Measurements from ENCODE around the gene SUMO1. TPM values are rescaled to one million over a fixed set of nuclear protein-coding genes. Genes with fewer than 3 reads are reported as not detected.

Gene SUMO1
- total RNA-seq, 1 donor from 2014 or later = 38.8 TPM

DNA sequence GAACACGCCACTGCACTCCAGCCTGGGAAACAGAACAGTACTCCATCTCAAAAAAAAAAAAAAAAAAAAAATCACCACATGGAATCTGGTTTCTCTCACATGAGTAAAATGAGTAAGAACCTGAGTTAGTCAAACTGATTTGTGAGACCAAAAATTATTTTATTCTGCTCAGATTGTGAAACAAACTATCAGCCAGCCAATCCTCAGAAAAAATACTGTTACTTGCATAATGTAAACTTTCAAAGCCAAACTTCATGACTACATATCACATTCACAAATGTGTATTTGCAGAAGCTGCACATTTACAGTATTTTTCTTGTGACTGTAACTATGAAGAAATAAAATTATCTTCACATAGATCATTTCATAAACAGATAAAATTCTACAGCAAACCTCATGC is 23.2 kb downstream of the SUMO1 start:
- Histone ChIP-seq H3K4me1 (no peaks in the 10 kb centered on the region), H3K27ac (no peak overlapping the region), H3K27me3 (no peaks in the 10 kb centered on the region), H3K9me3 (no peaks in the 10 kb centered on the region), H3K36me3 (peaks cover 0 to 42% of the 10 kb centered on the region in 2 donors), H3K4me3 (no peak overlapping the region)
- intact Hi-C loops (cut with DNase I) = no loop called here
- TF ChIP-seq, protein P1, sequence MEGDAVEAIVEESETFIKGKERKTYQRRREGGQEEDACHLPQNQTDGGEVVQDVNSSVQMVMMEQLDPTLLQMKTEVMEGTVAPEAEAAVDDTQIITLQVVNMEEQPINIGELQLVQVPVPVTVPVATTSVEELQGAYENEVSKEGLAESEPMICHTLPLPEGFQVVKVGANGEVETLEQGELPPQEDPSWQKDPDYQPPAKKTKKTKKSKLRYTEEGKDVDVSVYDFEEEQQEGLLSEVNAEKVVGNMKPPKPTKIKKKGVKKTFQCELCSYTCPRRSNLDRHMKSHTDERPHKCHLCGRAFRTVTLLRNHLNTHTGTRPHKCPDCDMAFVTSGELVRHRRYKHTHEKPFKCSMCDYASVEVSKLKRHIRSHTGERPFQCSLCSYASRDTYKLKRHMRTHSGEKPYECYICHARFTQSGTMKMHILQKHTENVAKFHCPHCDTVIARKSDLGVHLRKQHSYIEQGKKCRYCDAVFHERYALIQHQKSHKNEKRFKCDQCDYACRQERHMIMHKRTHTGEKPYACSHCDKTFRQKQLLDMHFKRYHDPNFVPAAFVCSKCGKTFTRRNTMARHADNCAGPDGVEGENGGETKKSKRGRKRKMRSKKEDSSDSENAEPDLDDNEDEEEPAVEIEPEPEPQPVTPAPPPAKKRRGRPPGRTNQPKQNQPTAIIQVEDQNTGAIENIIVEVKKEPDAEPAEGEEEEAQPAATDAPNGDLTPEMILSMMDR (IDR thresholded peaks at IDR 0.05) = no peak
- TF ChIP-seq POLR2AphosphoS5 (IDR thresholded peaks at IDR 0.05; ENCODE audit: insufficient read depth in 1 of 2, low read depth in 1 of 2) (no peak), POLR2A (IDR thresholded peaks at IDR 0.05) (no peak)
- DNase-seq (ENCODE audit: extremely low spot score in 2 of 2) = no peak

DNA sequence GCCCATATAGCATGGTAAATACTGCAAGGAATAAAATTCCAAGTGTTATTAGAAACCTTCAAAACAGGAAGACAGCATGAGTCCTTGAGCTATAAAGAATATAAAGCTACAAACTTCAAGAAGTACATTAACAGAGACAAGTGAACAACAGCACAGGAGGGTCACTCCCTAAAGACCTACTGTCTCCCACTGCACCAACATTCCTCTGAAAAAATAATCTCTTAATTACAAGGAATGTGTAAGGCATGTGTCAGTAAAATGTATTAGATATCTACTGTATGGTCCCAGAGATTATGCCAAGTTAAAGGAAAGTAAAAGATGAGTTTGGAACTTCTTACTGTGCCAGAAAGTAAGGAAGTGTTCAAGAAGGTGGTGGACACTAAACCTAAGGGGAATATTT is 29.9 kb downstream of the SUMO1 start:
- Histone ChIP-seq H3K27ac (no peak overlapping the region), H3K4me3 (no peak overlapping the region), H3K9me3 (no peaks in the 10 kb centered on the region), H3K4me1 (no peaks in the 10 kb centered on the region), H3K36me3 (peaks cover 0 to 36% of the 10 kb centered on the region in 2 donors), H3K27me3 (no peaks in the 10 kb centered on the region)
- intact Hi-C loops (cut with DNase I) = no loop called here
- no peak for DNase-seq (ENCODE audit: extremely low spot score in 2 of 2)
- no peak for TF ChIP-seq POLR2AphosphoS5 (IDR thresholded peaks at IDR 0.05; ENCODE audit: insufficient read depth in 1 of 2, low read depth in 1 of 2)
- TF ChIP-seq, protein P1 (IDR thresholded peaks at IDR 0.05) = no peak
- TF ChIP-seq POLR2A (IDR thresholded peaks at IDR 0.05) = no peak

DNA sequence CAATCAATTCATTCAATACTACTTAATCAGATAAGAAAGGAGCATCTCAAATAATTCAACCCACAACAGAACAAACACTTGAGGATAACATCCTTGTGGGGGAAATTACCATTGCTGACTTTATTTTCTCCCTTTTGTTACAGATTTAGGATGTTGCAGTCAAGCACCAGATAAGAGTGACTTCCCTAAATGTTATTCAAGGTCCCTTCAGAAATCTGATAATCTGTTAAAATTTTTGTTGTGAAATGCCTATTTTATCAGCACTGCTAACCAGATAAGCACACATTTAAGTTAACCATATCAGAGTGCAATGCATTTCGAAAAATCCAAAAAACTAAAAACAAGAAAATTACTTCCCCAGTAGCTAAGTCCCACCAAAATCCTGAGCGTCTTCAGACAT is 33.5 kb downstream of the SUMO1 start:
- intact Hi-C loops (cut with DNase I) = no loop called here
- TF ChIP-seq POLR2A (IDR thresholded peaks at IDR 0.05) (no peak), POLR2AphosphoS5 (IDR thresholded peaks at IDR 0.05; ENCODE audit: insufficient read depth in 1 of 2, low read depth in 1 of 2) (no peak)
- TF ChIP-seq, protein P1 (IDR thresholded peaks at IDR 0.05) = no peak
- no peaks in the 10 kb centered on the region for H3K4me1 ChIP-seq
- H3K4me3 ChIP-seq = no peak overlapping the region
- H3K9me3 ChIP-seq = no peaks in the 10 kb centered on the region
- H3K36me3 ChIP-seq = peaks cover 0 to 12% of the 10 kb centered on the region in 2 donors
- no peaks in the 10 kb centered on the region for H3K27me3 ChIP-seq
- no peak for DNase-seq (ENCODE audit: extremely low spot score in 2 of 2)
- H3K27ac ChIP-seq = no peak overlapping the region

DNA sequence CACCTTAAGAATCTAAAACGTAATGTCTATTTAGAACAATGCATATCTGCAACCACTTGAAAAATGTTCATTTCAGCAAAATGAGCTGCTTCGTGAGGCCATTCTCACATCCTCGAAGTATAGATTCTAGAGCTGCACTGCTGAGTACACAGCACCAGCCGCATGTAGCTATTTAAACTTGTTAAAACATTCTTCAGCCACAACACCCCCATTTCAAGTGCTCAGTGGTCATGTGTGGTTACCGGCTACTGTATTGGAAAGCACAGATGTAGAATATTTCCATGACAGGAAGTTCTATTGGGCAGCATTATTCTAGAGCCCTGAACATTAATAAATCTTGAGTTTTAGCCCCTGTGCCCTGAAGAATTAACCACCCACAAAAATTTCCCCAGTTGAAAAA is 35.0 kb downstream of the SUMO1 start:
- no peaks in the 10 kb centered on the region for H3K27me3 ChIP-seq
- peaks cover 0 to 4% of the 10 kb centered on the region in 2 donors for H3K36me3 ChIP-seq
- no peaks in the 10 kb centered on the region for H3K4me1 ChIP-seq
- H3K27ac ChIP-seq = no peak overlapping the region
- TF ChIP-seq POLR2AphosphoS5 (IDR thresholded peaks at IDR 0.05; ENCODE audit: insufficient read depth in 1 of 2, low read depth in 1 of 2) = no peak
- no peak for TF ChIP-seq POLR2A (IDR thresholded peaks at IDR 0.05)
- TF ChIP-seq, protein P1 (IDR thresholded peaks at IDR 0.05) = no peak
- H3K4me3 ChIP-seq = no peak overlapping the region
- DNase-seq (ENCODE audit: extremely low spot score in 2 of 2) = no peak
- intact Hi-C loops (cut with DNase I) = no loop called here
- H3K9me3 ChIP-seq = no peaks in the 10 kb centered on the region

DNA sequence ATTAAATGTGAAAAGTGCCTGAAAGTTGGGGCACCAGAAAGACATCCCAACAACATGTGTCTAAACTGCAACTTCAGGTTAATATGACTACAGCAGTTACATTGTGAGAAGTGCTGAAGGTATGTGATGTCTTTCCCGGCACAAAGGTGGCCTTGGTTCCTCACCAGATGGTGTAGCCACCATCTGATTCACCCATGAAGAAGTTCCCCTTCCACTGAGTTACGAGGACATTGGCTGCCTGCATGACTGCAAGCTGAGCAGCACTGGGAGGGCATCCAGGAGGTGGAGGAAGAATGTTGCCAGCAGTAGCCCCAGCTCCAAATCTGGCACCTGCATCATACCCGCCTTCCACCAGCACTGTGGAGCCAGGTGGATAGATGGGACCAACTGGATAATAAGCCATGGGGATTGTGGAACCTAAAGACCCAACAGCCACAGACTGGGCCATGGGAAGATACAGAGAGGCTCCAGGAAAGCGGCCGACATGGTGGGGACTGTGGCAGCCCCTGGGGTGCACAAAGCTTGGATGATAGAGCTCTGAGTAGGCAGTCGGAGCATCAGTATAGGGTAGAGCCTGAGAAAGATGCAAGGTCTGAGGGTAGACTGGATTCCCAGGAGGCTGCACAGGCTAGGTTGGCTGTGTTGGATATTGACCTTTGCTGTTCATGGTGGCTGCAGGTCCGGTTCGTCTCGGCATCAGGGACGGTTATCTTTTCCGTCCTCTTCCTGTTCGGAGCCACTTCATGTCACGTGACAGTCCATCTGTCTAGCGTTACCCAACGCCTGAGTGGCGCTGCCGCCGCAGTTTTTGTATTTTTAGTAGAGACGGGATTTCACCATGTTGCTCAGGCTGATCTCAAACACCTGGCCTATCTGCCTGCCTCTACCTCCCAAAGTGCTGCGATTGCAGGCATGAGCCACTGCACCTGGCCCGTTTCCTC is 36.9 kb downstream of the SUMO1 start:
- H3K27me3 ChIP-seq = no peaks in the 10 kb centered on the region

More for the DNA sequence above, 36.9 kb downstream of the SUMO1 start:
- no peak overlapping the region for H3K4me3 ChIP-seq
- no peak for TF ChIP-seq POLR2AphosphoS5 (IDR thresholded peaks at IDR 0.05; ENCODE audit: insufficient read depth in 1 of 2, low read depth in 1 of 2)
- TF ChIP-seq, protein P1 (IDR thresholded peaks at IDR 0.05) = no peak
- H3K4me1 ChIP-seq = no peaks in the 10 kb centered on the region
- intact Hi-C loops (cut with DNase I) = no loop called here
- no peak for DNase-seq (ENCODE audit: extremely low spot score in 2 of 2)
- H3K36me3 ChIP-seq = peaks cover 0 to under 1% of the 10 kb centered on the region in 2 donors
- no peaks in the 10 kb centered on the region for H3K9me3 ChIP-seq
- no peak overlapping the region for H3K27ac ChIP-seq

Data from vagina (tissue), 2 donors.